ENCODE measurements around the gene FTO. TPM values are rescaled to one million over a fixed set of nuclear protein-coding genes. Genes with fewer than 3 reads are reported as not detected.

FTO gene
- total and polyA plus RNA-seq, 2 of the 13 experiments (the other 11 are each of a cell fraction or from before 2014, with no cell fraction given): 41.6 to 55.8 TPM

DNA sequence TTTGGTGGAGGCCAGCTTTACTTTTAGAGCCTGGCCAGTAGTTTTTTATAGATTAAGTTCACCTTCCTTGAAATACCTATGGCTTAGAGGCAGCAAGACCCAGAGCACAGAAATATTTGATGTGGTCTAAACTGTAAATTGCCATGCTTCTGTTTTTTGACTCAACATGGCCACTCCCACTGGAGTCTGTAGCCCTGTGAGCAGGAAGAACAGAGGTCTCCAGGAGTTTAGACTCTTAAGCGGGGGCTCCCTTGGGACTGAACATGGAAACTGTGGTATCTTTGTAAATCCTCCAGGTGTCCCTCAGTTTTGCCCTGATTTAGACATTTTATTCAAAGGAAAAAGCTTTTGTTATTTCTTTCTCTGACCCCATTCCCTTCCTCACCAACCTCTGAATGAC lies 145.6 kb downstream of the FTO start:
- Histone ChIP-seq H3K9ac (ENCODE audit: insufficient read depth, low read depth, low read length) (no peak overlapping the region), H3K4me1 (ENCODE audit: insufficient read depth, low read length) (peaks cover 36% of the 10 kb centered on the region), H4K20me1 (ENCODE audit: insufficient read depth, low read length) (no peaks in the 10 kb centered on the region), H3K9me3 (ENCODE audit: low read length) (no peaks in the 10 kb centered on the region), H3K4me2 (ENCODE audit: low read depth, low read length) (no peak overlapping the region), H3K27ac (ENCODE audit: extremely low read length, insufficient read depth, low read length) (peak overlapping the region; percentile 69), H2AFZ (ENCODE audit: low read length) (no peak overlapping the region), H3K27me3 (ENCODE audit: control insufficient read depth in 1 of 2, insufficient read depth in 2 of 2, low read length in 2 of 2) (no peaks in the 10 kb centered on the region), H3K36me3 (replicated peaks in 1 of 2; ENCODE audit: control insufficient read depth in 1 of 2, insufficient read depth in 2 of 2, low read length in 2 of 2) (no peaks in the 10 kb centered on the region), H3K79me2 (ENCODE audit: insufficient read depth, low read length) (no peaks in the 10 kb centered on the region), H3K4me3 (replicated peaks in 1 of 3; ENCODE audit: insufficient read depth in 1 of 3, low read depth in 2 of 3, low read length in 3 of 3) (no peak overlapping the region)
- no peak for ATAC-seq
- intact Hi-C loops (cut with micrococcal nuclease; ENCODE audit: unreplicated experiment): no loop called here
- DNase-seq (ENCODE audit: low spot score): no peak
- FAIRE-seq: no peak
- ChIA-PET CTCF (ENCODE audit: low intra/inter-chr PET ratio, low total read pairs) (no interaction called here), POLR2A (no interaction called here)
- BruUV-seq (replicated peaks): no TSS peak
- in situ Hi-C loops (cut with HindIII; ENCODE audit: extremely low pct_ligation_motif_present, low pct_unique_long_range_greater_than_20kb): no loop called here
- 100% methylated on average over 1 of the region's 1 CpG for WGBS (ENCODE audit: low lambda C conversion rate)
- TF ChIP-seq ZNF674 (CRISPR knock-in tag; IDR thresholded peaks at IDR 0.05; ENCODE audit: low read depth): no peak
- TF ChIP-seq, protein P1, sequence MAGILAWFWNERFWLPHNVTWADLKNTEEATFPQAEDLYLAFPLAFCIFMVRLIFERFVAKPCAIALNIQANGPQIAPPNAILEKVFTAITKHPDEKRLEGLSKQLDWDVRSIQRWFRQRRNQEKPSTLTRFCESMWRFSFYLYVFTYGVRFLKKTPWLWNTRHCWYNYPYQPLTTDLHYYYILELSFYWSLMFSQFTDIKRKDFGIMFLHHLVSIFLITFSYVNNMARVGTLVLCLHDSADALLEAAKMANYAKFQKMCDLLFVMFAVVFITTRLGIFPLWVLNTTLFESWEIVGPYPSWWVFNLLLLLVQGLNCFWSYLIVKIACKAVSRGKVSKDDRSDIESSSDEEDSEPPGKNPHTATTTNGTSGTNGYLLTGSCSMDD (CRISPR knock-in tag; IDR thresholded peaks at IDR 0.05): no peak
- no peak for TF ChIP-seq HOXA5 (CRISPR knock-in tag; IDR thresholded peaks at IDR 0.05)
- TF ChIP-seq ZBTB21 (CRISPR knock-in tag; IDR thresholded peaks at IDR 0.05): no peak
- no peak for TF ChIP-seq DNMT1 (CRISPR knock-in tag; IDR thresholded peaks at IDR 0.05)
- TF ChIP-seq, protein P2, sequence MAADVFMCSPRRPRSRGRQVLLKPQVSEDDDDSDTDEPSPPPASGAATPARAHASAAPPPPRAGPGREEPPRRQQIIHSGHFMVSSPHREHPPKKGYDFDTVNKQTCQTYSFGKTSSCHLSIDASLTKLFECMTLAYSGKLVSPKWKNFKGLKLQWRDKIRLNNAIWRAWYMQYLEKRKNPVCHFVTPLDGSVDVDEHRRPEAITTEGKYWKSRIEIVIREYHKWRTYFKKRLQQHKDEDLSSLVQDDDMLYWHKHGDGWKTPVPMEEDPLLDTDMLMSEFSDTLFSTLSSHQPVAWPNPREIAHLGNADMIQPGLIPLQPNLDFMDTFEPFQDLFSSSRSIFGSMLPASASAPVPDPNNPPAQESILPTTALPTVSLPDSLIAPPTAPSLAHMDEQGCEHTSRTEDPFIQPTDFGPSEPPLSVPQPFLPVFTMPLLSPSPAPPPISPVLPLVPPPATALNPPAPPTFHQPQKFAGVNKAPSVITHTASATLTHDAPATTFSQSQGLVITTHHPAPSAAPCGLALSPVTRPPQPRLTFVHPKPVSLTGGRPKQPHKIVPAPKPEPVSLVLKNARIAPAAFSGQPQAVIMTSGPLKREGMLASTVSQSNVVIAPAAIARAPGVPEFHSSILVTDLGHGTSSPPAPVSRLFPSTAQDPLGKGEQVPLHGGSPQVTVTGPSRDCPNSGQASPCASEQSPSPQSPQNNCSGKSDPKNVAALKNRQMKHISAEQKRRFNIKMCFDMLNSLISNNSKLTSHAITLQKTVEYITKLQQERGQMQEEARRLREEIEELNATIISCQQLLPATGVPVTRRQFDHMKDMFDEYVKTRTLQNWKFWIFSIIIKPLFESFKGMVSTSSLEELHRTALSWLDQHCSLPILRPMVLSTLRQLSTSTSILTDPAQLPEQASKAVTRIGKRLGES (CRISPR knock-in tag; IDR thresholded peaks at IDR 0.05; ENCODE audit: borderline replicate concordance): no peak
- TF ChIP-seq TFAP4 (IDR thresholded peaks at IDR 0.05; ENCODE audit: borderline replicate concordance, low read depth): no peak
- TF ChIP-seq ZZZ3 (CRISPR knock-in tag; IDR thresholded peaks at IDR 0.05; ENCODE audit: borderline replicate concordance): no peak
- no peak for TF ChIP-seq HNRNPK (IDR thresholded peaks at IDR 0.05; ENCODE audit: low read depth, low read length, poor library complexity, severe bottlenecking)
- no peak for TF ChIP-seq RFXANK (CRISPR knock-in tag; IDR thresholded peaks at IDR 0.05)
- TF ChIP-seq ZNF354B (CRISPR knock-in tag; IDR thresholded peaks at IDR 0.05): no peak
- no peak for TF ChIP-seq ZC3H13 (CRISPR knock-in tag; IDR thresholded peaks at IDR 0.05)
- TF ChIP-seq ZNF160 (CRISPR knock-in tag; IDR thresholded peaks at IDR 0.05): no peak
- no peak for TF ChIP-seq ZNF883 (CRISPR knock-in tag; IDR thresholded peaks at IDR 0.05; ENCODE audit: not compliant biosample characterization)
